COR-L47 (cell line): ENCODE measurements around the gene UGCG.
"Not testable (repeated sequence)": the region's sequence is repeated elsewhere in the genome, so short reads cannot be mapped to it uniquely, and the experiment has no call there.

ENCODE experiments used
- DNase-seq: peaks from one replicate; lab custom pipeline; 2025; lab: John Stamatoyannopoulos, UW

Gene UGCG

DNA sequence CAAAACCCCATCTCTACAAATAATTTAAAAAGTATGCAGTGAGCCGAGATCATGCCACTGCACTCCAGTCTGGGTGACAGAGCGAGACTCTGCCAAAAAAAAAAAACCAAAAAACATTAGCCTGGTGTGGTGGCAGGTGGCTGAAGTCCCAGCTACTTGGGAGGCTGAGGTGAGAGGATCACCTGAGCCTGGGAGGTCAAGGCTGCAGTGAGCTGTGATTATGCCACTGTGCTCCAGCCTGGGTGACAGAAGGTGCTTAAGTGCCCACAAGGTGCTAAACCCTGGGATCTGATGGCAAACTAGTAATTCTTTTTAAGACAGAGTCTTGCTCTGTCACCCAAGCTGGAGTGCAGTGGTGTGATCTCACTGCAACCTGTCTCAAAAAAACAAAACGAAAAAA lies 5.7 kb upstream of the UGCG start:
- not testable (repeated sequence) for DNase-seq

DNA sequence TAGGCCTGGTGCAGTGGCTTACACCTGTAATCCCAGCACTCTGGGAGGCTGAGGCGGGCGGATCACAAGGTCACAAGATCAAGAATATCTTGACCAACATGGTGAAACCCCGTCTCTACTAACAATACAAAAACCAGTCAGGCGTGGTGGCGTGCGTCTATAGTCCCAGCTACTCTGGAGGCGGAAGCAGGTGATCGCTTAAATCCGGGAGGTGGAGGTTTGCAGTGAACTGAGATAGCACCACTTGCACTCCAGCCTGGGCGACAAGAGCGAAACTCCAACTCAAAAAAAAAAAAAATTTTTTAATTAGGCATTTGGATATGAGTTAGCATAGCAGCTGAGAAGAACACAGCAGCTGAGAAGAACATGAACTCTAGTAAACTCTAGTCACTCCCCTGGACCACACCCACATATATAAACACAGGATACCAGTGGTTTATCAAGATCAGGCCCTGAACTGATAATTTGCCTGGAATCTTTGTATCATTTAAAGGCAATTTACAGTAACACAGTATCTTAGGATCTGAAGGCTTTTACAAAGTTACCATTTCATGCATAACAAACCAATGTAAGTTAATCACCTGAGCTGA lies 4.6 kb upstream of the UGCG start:
- no peak for DNase-seq

GRCh38 chr9:111896942-111897600 lies 457 bp downstream of the UGCG start:
- DNase-seq: peak; percentile 25

DNA sequence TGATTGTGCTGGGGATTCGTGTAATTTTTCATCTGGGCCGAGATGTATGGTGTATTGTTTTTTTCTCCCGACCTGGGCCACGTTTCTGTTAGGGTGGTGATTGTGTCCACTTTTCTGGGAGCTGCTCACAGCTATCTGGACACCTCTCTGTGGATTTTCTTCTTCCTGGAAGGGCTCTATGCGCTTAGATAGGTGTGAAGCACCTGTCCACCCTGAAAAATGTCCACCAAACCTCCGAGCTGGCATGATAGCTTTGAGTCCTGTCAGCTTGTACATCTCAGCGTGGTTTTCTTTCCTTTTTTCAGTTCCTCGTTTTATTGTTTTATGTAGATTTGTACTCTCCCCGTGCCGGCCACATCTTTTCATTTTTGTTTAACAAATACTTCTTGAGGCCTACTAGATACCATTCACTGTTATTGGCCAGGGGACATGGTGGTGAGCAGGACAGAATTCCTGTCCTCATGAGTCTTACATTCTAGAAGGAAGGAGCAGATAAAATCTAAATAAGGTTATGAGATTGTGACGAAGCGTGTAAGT lies 1.1 kb downstream of the UGCG start:
- peak; percentile 25 for DNase-seq

GRCh38 chr9:111898331-111899096 lies 1.9 kb downstream of the UGCG start:
- no peak for DNase-seq

DNA sequence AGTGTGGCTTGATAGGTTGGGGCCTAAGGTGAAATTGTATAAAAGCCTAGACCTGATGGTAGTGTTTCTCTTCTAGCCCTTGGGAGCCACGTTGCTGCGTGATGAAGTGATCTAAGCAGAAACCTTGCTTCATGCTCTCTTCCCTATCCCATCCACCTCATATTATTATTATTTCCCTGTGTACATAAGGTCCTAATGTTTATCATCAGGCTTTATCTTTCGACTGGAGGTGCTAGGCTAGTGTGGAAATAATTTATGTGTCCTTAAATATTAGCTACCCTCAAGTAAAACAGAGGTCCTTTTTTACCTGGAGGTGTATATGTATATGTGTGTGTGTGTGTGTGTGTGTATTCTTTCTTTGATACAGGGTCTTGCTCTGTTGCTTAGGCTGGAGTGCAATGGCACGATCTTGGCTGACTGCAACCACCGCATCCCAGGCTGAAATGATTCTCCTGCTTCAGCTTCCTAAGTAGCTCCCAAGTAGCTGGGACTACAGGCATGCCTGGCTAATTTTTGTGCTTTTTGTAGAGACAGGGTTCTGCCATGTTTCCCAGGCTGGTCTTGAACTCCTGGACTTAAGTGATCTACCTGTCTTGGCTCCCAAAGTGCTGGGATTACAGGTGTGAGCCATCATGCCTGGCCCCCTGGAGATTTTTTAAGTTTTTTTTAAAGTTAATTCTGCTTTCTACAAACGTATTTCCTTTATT lies 3.7 kb downstream of the UGCG start:
- no peak for DNase-seq

DNA sequence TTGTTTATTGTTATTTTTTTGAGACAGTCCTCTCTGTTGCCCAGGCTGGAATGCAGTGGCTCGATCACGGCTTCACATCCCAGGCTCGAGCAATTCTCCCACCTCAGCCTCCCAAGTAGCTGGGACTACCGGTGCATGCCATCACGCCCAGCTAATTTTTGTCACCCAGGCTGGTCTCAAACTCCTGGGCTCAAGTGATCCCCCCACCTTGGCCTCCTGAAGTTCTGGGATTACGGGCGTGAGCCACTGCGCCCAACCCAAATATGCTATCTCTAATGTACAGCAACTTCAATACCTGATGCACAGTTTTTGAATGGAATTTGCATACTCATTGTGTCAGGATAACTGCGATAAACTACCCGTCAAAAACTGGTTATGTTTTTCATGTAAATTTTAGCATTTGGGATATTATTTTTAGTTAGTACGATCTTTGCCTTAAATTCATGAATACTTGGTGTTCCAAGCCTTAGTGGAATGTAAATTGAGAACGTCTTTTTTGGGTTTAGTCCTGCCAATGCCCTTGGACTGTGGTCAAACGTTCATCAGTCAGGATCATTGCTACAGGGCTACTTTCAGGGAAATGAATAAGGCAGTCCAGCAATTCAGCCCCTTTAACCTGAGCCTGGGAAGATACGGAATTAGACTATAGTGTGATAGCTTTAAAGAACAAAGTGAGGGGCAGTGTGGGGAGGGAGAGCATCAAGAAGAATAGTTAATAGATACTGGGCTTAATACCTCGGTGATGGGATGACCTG lies 4.4 kb downstream of the UGCG start:
- DNase-seq: no peak

- no peak for DNase-seq
Measured at GRCh38 chr9:111902391-111903139, 6.0 kb downstream of the UGCG start.

GRCh38 chr9:111903535-111903934 lies 6.9 kb downstream of the UGCG start:
- not testable (repeated sequence) for DNase-seq

- DNase-seq: no peak
Measured at GRCh38 chr9:111904026-111904425, 7.4 kb downstream of the UGCG start.

DNA sequence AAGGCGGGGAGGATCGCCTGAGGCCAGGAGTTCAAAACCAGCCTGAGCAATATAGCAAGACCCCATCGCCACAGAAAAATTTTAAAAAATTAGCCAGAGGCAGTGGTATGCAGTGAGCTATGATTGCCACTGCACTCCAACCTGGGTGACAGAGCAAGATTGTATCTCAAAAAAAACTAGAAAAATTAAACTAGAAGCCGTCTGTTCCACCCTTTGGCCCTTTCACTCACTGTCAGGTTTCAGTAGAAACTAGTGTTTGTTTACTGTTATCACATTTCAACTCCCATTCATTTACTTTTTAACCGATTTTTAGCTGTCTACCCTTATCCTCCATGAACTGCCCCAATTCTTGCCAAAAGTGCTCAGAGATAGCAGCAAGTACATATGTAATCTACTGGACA lies 8.3 kb downstream of the UGCG start:
- no peak for DNase-seq

GRCh38 chr9:111907147-111907546 lies 10.5 kb downstream of the UGCG start:
- DNase-seq: no peak

- DNase-seq: no peak
Measured at GRCh38 chr9:111909444-111909843, 12.8 kb downstream of the UGCG start.

- DNase-seq: no peak
Measured at GRCh38 chr9:111910428-111910827, 13.8 kb downstream of the UGCG start.

DNA sequence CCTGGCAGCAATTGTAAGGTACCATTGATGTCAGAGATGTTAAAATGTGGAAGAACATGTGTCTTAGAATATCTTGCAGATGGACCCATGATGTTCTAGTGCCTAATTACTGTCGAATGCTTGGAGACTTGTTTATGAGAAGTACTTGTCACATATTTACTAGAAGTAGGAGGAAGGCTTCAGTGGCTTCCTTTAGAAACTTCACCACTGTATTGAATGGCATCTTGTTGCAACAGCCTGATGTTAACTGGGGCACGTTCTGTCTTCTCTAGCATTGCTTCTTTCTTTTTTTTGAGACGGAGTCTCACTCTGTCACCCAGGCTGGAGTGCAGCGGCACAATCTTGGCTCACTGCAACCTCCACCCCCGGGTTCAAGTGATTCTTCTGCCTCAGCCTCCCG lies 16.5 kb downstream of the UGCG start:
- DNase-seq: no peak

DNA sequence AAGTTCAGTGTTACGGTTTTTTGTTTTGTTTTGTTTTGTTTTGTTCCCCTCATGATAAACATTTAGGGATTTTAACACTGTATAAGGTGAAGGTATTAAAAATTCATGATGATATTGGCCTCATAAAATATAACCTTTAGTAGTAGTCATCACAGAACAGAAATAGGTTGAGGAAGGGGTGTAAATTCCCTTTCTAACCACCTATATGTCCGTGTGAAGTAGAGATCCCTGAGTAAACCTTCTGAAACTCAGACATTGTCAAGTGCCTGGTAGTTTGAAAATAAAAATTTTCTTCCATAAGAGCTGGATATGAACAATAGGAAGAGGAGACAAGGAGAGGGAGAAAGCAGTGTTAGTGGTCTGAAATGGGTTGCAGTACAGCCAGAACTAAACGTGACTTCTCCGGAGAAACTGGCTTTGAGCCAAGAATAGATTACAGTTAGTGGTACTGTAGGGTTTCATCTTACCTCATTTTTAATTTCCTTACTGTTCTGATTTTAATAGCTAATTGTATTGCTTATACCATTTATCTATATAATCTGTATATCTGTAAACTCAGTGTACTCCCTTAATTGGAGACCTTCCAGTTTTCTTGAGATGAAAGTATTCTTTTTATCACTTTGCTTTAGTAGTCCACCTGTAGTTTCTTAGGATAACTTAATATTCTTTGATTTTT lies 18.3 kb downstream of the UGCG start:
- DNase-seq: peak; percentile 71

- no peak for DNase-seq
Measured at GRCh38 chr9:111915425-111915758, 18.8 kb downstream of the UGCG start.

- no peak for DNase-seq
Measured at GRCh38 chr9:111916234-111916645, 19.6 kb downstream of the UGCG start.

DNA sequence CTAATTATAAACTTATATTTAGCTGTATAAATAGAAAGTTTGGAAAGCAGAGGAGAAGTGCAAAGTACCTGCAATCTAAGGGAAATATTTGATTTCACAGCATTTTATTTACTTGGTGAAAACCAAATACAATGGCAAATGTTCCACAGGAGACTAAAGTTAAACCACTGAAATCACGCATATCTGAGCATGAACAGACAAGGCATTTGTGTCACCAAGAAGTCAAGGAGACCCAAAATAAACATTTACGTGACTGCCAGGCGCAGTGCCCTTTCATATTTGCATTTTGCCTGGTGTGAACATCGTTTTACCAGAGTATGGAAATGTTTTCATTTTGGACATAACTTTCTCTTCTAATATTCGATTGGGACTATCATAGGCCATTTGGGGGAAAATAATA lies 20.6 kb downstream of the UGCG start:
- no peak for DNase-seq

DNA sequence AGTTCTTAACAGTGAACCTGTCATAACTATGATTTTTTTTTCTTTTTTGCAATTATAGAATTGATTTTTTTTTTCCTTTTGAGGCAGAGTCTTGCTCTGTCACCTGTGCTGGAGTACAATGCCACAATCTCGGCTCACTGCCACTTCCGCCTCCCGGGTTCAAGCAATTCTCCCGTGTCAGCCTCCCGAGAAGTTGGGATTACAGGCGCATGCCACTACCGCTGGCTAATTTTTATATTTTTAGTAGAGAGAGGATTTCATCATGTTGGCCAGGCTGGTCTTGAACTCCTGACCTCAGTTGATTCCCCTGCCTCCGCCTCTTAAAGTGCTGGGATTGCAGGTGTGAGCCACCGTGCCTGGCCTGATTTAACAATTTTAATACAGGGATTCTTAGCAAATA lies 21.4 kb downstream of the UGCG start:
- DNase-seq: no peak

DNA sequence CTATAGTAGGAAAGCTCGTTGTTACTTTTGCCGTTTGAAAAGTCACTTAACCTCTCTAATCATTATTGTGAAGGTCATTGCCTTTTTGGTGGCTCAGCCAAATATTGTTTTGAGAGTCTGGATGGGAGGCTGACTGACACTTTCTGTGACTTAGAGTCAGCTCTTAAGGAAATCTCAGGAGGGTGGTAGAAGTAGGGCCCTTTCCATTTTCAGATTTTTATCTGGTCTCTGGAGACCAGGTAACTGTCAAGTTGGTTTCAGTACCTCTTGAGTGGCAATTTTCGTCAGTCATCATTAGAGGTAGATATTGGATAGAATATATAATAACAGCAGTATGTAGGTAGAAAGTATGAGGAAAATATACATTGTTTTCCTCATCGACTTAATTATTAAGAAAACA lies 23.3 kb downstream of the UGCG start:
- DNase-seq: no peak
